Tibial artery (tissue), 4 donors: ENCODE data around the gene SPINK4.

ENCODE experiments used
- DNase-seq, 2 donors: peaks; one replicate each; pipeline ENCODE4 v3.0.0-alpha.2; 2019
- H3K27ac ChIP-seq, 2 donors: fragments of 200-600 bp; sonication (generic) in 1 of 2; 1 replicate in 1 of 2; 2 replicates in 1 of 2; pipeline ENCODE4 v1.5.1; 2018 to 2019; ENCODE audit warnings: mild to moderate bottlenecking in 1 of 2
- H3K27me3 ChIP-seq, 2 donors: fragments of 200-600 bp; sonication (generic) in 1 of 2; one replicate each; pipeline versions ENCODE4 v1.5.1 to v1.6.0; 2016 to 2019
- H3K36me3 ChIP-seq, 3 donors: fragments of 200-600 bp; sonication (generic) in 2 of 3; one replicate each; pipeline ENCODE4 v1.5.1; 2016 to 2019; ENCODE audit warnings: mild to moderate bottlenecking in 2 of 3
- H3K4me1 ChIP-seq, 4 donors: fragments of 200-600 bp; sonication (generic) in 2 of 4; 1 replicate in 3 of 4; 2 replicates in 1 of 4; pipeline ENCODE4 v1.5.1; 2016 to 2019
- H3K4me3 ChIP-seq, 2 donors: fragments of 200-600 bp; sonication (generic) in 1 of 2; 1 replicate in 1 of 2; 2 replicates in 1 of 2; pipeline ENCODE4 v1.5.1; 2018 to 2019; ENCODE audit warnings: mild to moderate bottlenecking in 2 of 2
- H3K9me3 ChIP-seq, 3 donors: fragments of 200-600 bp; sonication (generic) in 1 of 3; one replicate each; pipeline ENCODE4 v1.5.1; 2016 to 2019
- CTCF ChIP-seq, 2 experiments: fragments of 200-600 bp in 1 of 2; fragments of 450-650 bp in 1 of 2; IDR thresholded peaks; one replicate each; pipeline ENCODE4 v1.5.1; 2017 to 2019; ENCODE audit warnings: antibody characterized with exemption in 2 of 2, mild to moderate bottlenecking in 1 of 2, moderate library complexity in 1 of 2
- intact Hi-C: fragments of 100-400 bp; cut with DNase I; formaldehyde crosslinking; loops from one replicate; pipeline ENCODE4 v1.15.0; 2023; ENCODE audit warnings: low total_unique reads

The SPINK4 gene

GRCh38 chr9:33246269-33246860, 6.4 kb downstream of the SPINK4 start:
- Histone ChIP-seq H3K36me3 (peaks cover 0 to 26% (median 0%) of the 10 kb centered on the region in 3 donors), H3K4me1 (no peaks in the 10 kb centered on the region), H3K27me3 (peaks cover 0 to 4% of the 10 kb centered on the region in 2 donors), H3K27ac (no peak overlapping the region), H3K9me3 (no peaks in the 10 kb centered on the region), H3K4me3 (no peak overlapping the region)
- intact Hi-C loops: no loop called here
- DNase-seq: no peak
- TF ChIP-seq CTCF (IDR thresholded peaks at IDR 0.05): no peak

DNA sequence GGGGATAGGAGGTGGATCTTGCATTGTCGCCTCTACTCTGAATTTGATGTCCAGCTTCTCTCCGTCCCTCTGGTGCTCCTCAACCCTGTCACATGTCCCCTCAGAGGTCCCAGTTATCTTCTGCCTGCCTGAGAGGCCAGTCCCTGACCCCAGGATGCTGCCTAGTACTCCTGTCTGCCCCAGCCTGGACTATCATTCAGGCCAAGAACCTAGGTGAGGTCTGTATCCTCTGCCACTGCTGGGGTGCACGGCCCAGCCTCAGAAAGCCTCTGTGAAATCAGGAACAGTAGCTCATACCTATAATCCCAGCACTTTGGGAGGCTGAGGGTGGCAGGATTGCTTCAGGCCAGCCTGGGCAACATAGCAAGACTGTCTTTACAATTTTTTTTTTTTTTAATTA, 8.6 kb downstream of the SPINK4 start:
- no peak for DNase-seq
- Histone ChIP-seq H3K9me3 (no peaks in the 10 kb centered on the region), H3K27me3 (no peaks in the 10 kb centered on the region), H3K27ac (no peak overlapping the region), H3K4me3 (no peak overlapping the region), H3K4me1 (no peaks in the 10 kb centered on the region), H3K36me3 (peaks cover 7 to 48% (median 12%) of the 10 kb centered on the region in 3 donors)
- intact Hi-C loops: no loop called here
- TF ChIP-seq CTCF (IDR thresholded peaks at IDR 0.05): no peak

DNA sequence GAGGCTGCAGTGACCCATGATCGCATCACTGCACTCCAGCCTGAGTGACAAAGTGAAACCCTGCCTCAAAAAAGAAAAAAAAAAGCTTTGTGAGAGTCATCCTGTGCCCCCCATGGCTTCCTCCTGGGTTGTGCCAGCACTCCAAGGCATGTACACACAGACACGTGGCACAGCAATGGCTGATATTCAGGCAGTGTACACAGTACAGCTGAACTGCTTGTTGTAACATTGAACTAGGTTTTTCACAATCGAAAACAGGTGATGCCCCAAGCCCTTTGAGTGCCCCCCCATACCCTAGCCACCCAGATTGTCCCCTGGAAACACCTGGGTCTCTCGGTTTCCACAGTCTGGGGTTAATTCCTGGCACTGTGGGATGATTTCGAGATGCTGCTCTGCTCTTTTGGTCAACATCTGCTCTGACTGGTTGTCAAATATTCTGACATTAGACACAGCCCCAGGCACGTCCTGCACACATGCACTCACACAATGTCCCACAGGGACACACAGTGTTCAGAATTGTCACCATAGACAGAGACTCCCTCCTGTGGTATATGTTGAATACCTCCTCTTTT, 9.2 kb downstream of the SPINK4 start:
- H3K27ac ChIP-seq: no peak overlapping the region
- no peak for TF ChIP-seq CTCF (IDR thresholded peaks at IDR 0.05)
- H3K4me1 ChIP-seq: no peaks in the 10 kb centered on the region
- peaks cover 8 to 54% (median 17%) of the 10 kb centered on the region in 3 donors for H3K36me3 ChIP-seq
- no peak for DNase-seq
- no peaks in the 10 kb centered on the region for H3K9me3 ChIP-seq
- no peaks in the 10 kb centered on the region for H3K27me3 ChIP-seq
- H3K4me3 ChIP-seq: no peak overlapping the region
- intact Hi-C loops: no loop called here

DNA sequence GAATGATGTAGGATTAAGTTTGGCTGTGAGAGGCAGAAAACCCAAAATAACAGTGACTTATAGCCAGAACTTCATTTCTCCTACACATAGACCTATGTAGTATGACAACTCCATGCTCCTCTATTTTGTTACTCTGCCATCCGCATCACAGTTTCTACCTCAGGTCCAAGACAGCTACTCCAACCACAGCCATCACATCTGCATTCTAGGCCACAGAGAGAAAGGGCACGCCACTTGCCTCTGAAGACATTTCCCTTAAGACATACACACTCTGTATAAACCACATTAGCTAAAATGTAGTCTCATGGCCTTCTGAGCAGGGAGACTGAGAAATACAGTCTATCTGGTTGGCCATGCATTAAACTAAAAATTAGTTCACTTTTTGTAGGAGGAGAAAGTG, 10.0 kb downstream of the SPINK4 start:
- intact Hi-C loops: no loop called here
- no peak overlapping the region for H3K4me3 ChIP-seq
- no peaks in the 10 kb centered on the region for H3K27me3 ChIP-seq
- no peak for DNase-seq
- H3K4me1 ChIP-seq: no peaks in the 10 kb centered on the region
- TF ChIP-seq CTCF (IDR thresholded peaks at IDR 0.05): no peak
- H3K36me3 ChIP-seq: peaks cover 16 to 62% (median 25%) of the 10 kb centered on the region in 3 donors
- H3K9me3 ChIP-seq: no peaks in the 10 kb centered on the region
- no peak overlapping the region for H3K27ac ChIP-seq

DNA sequence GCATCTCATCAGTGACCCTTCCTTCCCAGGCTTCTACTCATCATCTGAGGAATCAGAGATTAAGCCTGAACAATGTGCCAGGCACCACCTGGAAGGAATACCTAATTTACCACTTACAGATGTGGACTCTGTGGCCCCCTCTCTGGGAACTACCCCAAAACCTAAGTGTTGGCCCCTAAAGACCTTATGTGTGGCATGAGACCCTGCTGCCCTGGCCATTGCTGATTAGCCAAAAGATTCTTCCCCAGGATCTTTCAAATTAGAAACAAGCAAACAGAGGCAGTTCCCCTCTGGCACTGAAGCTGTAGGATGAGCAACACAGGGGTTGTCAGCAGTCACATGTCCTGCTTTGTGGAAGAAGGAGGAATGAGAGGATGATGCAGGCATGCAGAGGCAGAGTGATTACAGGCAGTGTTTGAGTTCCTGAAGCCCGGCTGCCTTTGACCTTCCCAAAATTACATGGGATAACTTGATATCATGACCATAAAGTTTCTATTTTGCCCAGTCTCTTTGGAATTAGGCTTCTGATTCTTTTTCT, 10.6 kb downstream of the SPINK4 start:
- intact Hi-C loops: no loop called here
- TF ChIP-seq CTCF (IDR thresholded peaks at IDR 0.05): no peak
- H3K27me3 ChIP-seq: no peaks in the 10 kb centered on the region
- H3K4me1 ChIP-seq: no peaks in the 10 kb centered on the region
- H3K36me3 ChIP-seq: peaks cover 22 to 68% (median 31%) of the 10 kb centered on the region in 3 donors
- no peak for DNase-seq
- H3K9me3 ChIP-seq: no peaks in the 10 kb centered on the region
- H3K27ac ChIP-seq: no peak overlapping the region
- no peak overlapping the region for H3K4me3 ChIP-seq
